ENCODE results near the gene FBXW11. TPM values are rescaled to one million over a fixed set of nuclear protein-coding genes. Genes with fewer than 3 reads are reported as not detected.

FBXW11 gene
- polyA plus RNA-seq, 2 of the 4 experiments (the other 2 are of a cell fraction), result 39.3 to 80.2 TPM

DNA sequence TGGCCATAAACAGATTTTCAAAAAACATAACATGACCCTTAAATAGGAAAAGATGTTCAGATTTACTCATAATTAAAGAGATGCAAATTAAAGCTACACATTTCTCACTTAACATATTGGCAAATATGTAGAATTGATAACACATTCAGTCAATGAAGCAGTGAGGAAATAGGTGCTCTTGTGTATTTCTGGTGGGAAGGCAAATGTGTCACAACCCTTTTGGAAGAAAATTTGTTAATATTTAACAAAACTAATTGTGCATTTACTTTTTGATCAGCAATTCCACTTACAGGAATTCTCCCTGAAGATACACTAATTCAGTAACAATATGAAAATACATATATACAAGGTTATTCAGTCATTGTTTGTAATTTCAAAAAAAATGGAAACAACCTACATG lies 68.1 kb downstream of the FBXW11 start:
- ChIA-PET POLR2A (no interaction called here), CTCF (interaction anchor here (0.9 kb wide), 1 partner anchor 355 kb away, joined by 3 read pairs; no protein-coding TSS in a partner anchor)
- ATAC-seq, result no peak
- no peak for FAIRE-seq
- H3K4me2 ChIP-seq, result no peak overlapping the region
- H3K4me1 ChIP-seq, result peaks cover 25% of the 10 kb centered on the region
- peaks cover 9% of the 10 kb centered on the region; the same call in 2 of the 3 replicates for H3K9me3 ChIP-seq
- DNase-seq (ENCODE audit: low read depth in 1 of 2, low spot score in 1 of 2), result no peak
- no peak overlapping the region for H3K27ac ChIP-seq
- TF ChIP-seq GATA3 (IDR thresholded peaks at IDR 0.05; ENCODE audit: borderline replicate concordance) (no peak), NR3C1 (IDR thresholded peaks at IDR 0.05) (no peak)
- H3K4me3 ChIP-seq, result no peak overlapping the region

DNA sequence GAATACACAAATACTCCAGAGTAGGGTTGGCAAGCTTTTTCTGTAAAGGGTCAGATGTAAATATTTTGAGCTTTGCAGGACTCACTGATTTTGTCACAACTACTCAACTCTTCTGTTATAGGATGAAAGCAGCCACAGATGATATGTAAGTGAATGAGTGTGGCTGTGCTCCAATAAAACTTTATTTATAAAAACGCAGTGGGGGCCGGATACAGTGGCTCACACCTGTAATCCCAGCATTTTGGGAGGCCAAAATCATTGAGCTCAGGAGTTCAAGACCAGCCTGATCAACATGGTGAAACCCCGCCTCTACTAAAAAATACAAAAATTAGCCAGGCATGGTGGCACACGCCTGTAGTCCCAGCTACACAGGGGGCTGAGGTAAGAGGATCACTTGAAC lies 69.1 kb downstream of the FBXW11 start:
- DNase-seq (ENCODE audit: low read depth in 1 of 2, low spot score in 1 of 2), result no peak
- ATAC-seq, result no peak
- H3K4me3 ChIP-seq, result no peak overlapping the region
- TF ChIP-seq RFX5 (IDR thresholded peaks at IDR 0.05) (no peak), ESRRA (IDR thresholded peaks at IDR 0.05; ENCODE audit: borderline replicate concordance, low read length) (no peak), CEBPB (IDR thresholded peaks at IDR 0.05) (no peak), FOSL2 (IDR thresholded peaks at IDR 0.05) (no peak), FOSL2 (CRISPR knock-in tag; IDR thresholded peaks at IDR 0.05) (no peak), KDM1A (IDR thresholded peaks at IDR 0.05; ENCODE audit: low read depth) (no peak), TFCP2L1 (CRISPR knock-in tag; IDR thresholded peaks at IDR 0.05) (no peak)
- TF ChIP-seq, protein P1, sequence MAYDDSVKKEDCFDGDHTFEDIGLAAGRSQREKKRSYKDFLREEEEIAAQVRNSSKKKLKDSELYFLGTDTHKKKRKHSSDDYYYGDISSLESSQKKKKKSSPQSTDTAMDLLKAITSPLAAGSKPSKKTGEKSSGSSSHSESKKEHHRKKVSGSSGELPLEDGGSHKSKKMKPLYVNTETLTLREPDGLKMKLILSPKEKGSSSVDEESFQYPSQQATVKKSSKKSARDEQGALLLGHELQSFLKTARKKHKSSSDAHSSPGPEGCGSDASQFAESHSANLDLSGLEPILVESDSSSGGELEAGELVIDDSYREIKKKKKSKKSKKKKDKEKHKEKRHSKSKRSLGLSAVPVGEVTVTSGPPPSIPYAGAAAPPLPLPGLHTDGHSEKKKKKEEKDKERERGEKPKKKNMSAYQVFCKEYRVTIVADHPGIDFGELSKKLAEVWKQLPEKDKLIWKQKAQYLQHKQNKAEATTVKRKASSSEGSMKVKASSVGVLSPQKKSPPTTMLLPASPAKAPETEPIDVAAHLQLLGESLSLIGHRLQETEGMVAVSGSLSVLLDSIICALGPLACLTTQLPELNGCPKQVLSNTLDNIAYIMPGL (CRISPR knock-in tag; IDR thresholded peaks at IDR 0.05; ENCODE audit: borderline replicate concordance), result no peak
- H3K4me2 ChIP-seq, result no peak overlapping the region
- 91% methylated on average over 4 of the region's 4 CpGs for WGBS (ENCODE audit: missing lambda C conversion rate)
- no peak overlapping the region for H3K27ac ChIP-seq
- FAIRE-seq, result no peak
- CTCF ChIA-PET, result interaction anchor here (0.9 to 1.5 kb wide), 3 partner anchors 25 to 356 kb away, joined by 3 to 5 read pairs (median 3); no protein-coding TSS in a partner anchor
- POLR2A ChIA-PET, result no interaction called here
- peaks cover 22% of the 10 kb centered on the region for H3K4me1 ChIP-seq
- peaks cover 9% of the 10 kb centered on the region; the same call in 2 of the 3 replicates for H3K9me3 ChIP-seq

DNA sequence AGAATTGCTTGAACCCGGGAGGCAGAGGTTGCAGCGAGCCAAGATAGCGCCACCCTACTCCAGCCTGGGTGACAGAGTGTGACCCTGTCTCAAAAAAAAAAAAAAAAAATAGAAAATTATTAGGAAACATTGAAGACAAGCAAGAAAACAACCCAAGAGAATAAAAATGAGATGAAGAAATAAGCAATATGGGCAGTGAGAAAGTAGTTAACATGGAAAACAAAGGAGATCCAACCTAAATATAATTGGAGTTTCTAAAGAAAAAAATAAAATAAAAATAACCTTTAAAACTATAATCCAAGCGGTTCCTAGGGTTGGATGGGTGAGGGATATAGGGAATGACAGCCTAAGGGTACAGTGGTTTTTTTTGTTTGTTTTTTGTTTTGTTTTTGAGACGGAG lies 71.9 kb downstream of the FBXW11 start:
- ChIA-PET POLR2A (interaction anchor here (0.5 kb wide), 1 partner anchor 21 kb away, joined by 3 read pairs; no protein-coding TSS in a partner anchor), CTCF (interaction anchor here (2.3 kb wide), 1 partner anchor 10 kb away, joined by 5 read pairs; no protein-coding TSS in a partner anchor)
- H3K9me3 ChIP-seq, result peaks cover 17% of the 10 kb centered on the region; the same call in 2 of the 3 replicates
- no peak overlapping the region for H3K4me3 ChIP-seq
- TF ChIP-seq MAZ (IDR thresholded peaks at IDR 0.05; ENCODE audit: borderline replicate concordance, low read depth, low read length) (no peak), HOXA7 (CRISPR knock-in tag; IDR thresholded peaks at IDR 0.05) (no peak), EHF (CRISPR knock-in tag; IDR thresholded peaks at IDR 0.05) (no peak), ZFP36 (IDR thresholded peaks at IDR 0.05; ENCODE audit: borderline replicate concordance, partially characterized antibody) (no peak), FOSL2 (IDR thresholded peaks at IDR 0.05) (no peak), FOSL2 (CRISPR knock-in tag; IDR thresholded peaks at IDR 0.05) (no peak), FOSB (CRISPR knock-in tag; IDR thresholded peaks at IDR 0.05) (no peak), NFE2L2 (conservative IDR thresholded peaks at IDR 0.05; ENCODE audit: low read length) (no peak), FOXS1 (CRISPR knock-in tag; IDR thresholded peaks at IDR 0.05) (no peak), BHLHE40 (IDR thresholded peaks at IDR 0.05; ENCODE audit: low read depth, low read length) (no peak), PHF8 (IDR thresholded peaks at IDR 0.05; ENCODE audit: borderline replicate concordance, low read depth) (no peak), KDM1A (IDR thresholded peaks at IDR 0.05; ENCODE audit: low read depth) (no peak), HOXB13 (CRISPR knock-in tag; IDR thresholded peaks at IDR 0.05; ENCODE audit: low read depth) (no peak), CBX2 (IDR thresholded peaks at IDR 0.05; ENCODE audit: borderline replicate concordance, low read depth) (no peak), CHD2 (IDR thresholded peaks at IDR 0.05; ENCODE audit: low read length, partially characterized antibody) (no peak)
- TF ChIP-seq, protein P2, sequence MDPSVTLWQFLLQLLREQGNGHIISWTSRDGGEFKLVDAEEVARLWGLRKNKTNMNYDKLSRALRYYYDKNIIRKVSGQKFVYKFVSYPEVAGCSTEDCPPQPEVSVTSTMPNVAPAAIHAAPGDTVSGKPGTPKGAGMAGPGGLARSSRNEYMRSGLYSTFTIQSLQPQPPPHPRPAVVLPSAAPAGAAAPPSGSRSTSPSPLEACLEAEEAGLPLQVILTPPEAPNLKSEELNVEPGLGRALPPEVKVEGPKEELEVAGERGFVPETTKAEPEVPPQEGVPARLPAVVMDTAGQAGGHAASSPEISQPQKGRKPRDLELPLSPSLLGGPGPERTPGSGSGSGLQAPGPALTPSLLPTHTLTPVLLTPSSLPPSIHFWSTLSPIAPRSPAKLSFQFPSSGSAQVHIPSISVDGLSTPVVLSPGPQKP (IDR thresholded peaks at IDR 0.05; ENCODE audit: low read depth, low read length), result no peak
- H3K4me2 ChIP-seq, result no peak overlapping the region
- DNase-seq (ENCODE audit: low read depth in 1 of 2, low spot score in 1 of 2) (no peak), FAIRE-seq (no peak), ATAC-seq (no peak)
- 90% methylated on average over 5 of the region's 5 CpGs for WGBS (ENCODE audit: missing lambda C conversion rate)
- H3K4me1 ChIP-seq, result 0 out of 3 replicates have a peak, but pooled peaks cover 4% of the 10 kb centered on the region
- H3K27ac ChIP-seq, result no peak overlapping the region
